ENCODE data around the gene FAM120A.

Gene FAM120A

DNA sequence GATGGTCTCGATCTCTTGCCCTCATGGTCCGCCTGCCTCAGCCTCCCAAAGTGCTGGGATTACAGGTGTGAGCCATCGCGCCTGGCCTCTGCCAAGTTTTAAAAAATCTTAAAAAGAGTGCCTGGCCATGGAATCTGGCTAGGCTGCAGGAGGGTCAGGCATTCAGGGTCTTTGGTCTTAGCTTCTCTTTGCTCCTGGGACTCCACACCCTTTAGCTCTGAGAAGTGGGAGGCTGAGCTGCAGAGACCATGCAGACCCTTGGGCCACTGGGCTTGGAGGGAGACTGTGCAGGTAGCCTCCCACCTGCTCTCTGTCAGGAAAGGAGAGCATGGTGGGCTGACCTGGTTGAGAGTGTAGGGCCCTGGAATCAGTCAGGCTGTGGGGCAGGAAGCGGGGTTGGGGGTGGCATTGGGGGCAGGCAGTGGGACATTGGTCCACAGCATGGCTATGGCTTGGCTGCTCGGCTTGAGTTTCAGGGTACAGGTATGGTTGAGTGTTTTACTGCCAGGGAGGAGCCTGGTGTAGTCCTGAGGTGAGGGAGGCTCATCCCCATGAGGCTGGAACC is 145.7 kb downstream of the FAM120A start:
- no peak for DNase-seq

- DNase-seq, result no peak
Observed at GRCh38 chr9:93597871-93598646, 146.6 kb downstream of the FAM120A start.

GRCh38 chr9:93598647-93599241 is 147.3 kb downstream of the FAM120A start:
- DNase-seq, result no peak

DNA sequence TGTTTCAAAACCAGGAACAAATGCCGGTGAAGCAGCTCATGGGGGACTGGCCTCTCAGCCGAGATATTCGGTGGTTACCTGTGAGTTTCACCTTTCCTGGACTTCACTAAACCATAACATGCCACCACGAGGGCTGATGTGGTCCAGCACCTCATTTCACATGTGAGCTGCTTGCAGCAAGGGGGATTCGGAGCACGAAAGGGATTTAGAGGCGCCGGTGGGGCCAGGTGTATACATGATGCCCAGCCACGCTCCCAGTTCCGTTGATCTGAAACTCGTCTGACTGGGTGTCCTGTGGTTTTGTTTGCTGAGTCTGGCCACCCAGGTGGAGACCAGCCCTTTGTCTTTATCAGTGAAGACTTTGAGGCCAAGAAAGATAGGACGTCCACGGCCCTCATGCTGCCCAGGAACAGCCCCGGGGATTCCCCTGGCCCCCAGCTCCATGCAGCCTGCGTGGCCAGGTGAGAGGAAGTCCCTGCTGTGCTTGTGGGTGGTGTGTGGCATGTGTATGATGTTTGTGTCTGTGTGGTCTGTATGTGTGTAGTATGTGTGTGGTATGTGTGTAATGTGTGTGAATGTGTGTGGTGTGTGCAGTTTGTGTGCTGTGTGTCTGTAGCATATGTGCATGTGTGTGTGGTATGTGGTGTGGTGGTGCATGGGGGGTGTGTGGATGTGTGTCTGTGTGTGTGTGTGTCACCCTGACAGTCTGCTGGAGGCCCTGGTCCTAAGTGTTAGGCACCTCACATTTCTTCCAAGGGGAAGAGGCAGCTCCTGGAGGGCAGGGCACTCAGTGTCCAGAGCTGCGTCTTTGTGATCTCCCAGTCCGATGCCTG is 148.3 kb downstream of the FAM120A start:
- DNase-seq, result no peak

- no peak for DNase-seq
Observed at GRCh38 chr9:93600504-93600903, 149.0 kb downstream of the FAM120A start.

DNA sequence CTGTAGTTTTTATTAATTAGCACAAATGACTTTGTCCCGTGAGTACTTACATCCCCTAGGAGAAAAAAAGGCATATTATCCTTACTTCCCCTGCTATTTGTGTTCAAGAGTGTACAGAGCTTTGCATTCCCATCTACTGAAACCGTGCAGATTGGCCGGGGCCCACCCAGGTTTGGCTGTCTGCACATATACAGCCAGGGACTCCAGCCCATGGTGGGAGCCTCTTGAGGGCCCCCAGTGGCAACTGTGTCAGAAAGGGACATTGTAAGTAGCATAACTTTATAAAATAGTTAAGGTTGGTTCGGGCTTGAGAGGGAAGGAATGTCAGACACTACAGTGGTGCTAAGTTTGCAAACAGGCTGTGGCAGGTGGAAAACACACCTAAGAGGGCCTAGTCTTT is 149.6 kb downstream of the FAM120A start:
- no peak for DNase-seq

DNA sequence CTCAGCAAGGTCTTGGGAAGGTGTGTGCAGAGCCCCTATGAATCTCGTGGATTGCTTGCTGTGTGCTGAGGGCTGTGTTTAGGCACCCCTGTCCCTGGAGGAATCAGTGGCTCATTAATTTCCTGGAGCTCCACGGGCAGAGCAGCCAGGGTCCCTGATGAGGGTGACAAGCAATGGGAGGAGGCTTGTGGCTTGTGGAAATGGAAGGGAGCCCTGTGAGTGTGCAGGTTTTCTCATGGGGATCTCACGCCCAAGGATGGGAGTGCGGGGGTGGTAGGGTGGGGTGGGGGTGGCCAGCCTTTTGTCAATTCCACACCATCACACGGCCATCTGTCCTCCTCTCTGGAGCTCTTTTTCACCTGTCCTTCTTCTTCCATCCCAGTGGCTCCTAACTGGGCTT is 150.2 kb downstream of the FAM120A start:
- no peak for DNase-seq

DNA sequence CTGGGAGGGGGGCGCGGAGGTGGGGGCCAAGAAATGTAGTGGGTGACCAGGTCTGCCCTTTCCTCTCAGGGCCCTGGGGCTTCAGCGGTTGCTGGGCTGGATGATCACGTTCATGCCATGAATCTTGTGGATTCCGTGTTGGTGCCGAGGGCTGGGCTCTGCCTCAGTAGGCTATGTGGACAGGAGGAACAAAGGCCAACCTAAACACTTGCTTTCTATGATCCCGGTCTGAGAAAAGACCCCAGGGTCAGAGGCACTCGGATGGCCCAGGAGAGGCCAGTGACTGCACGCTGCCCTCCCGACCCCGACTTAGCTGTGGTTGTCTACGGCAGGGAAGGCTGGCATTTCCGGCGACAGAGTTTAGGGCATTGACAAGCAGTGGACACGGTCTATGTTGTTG is 151.5 kb downstream of the FAM120A start:
- DNase-seq, result no peak

GRCh38 chr9:93603906-93604326 is 152.4 kb downstream of the FAM120A start:
- no peak for DNase-seq

DNA sequence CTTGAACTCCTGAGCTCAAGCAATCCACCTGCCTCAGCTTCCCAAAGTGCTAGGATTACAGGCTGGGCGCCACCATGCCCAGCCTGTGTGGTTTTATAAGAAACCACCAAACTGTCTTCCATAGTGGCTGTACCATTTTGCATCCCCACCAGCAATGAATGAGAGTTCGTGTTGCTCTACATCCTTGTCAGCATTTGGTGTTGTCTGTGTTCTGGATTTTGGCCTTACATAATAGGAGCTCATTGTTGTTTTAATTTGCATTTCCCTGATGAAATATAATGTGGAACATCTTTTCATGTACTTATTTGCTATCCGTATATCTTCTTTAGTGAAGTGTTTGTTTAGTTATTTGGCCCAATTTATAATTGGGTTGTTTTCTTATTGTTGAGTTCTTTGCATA is 154.7 kb downstream of the FAM120A start:
- no peak for DNase-seq

DNA sequence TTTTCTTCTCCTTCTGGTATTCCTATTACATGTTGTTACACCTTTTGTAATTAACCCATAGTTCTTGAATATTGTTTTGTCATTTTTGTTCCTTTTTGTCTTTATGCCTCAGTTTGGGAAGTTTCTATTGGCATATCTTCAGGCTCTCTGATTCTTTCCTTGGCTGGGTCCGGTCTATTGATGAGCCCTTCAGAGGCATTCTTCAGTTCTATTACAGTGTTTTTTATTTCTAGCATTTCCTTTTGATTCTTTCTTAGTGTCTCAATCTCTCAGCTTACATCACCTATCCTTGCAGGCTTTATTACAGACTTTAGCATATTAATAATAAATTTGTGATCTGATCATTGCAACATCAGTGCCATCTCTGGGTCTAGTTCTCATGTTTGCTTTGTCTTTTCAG is 158.7 kb downstream of the FAM120A start:
- no peak for DNase-seq

DNA sequence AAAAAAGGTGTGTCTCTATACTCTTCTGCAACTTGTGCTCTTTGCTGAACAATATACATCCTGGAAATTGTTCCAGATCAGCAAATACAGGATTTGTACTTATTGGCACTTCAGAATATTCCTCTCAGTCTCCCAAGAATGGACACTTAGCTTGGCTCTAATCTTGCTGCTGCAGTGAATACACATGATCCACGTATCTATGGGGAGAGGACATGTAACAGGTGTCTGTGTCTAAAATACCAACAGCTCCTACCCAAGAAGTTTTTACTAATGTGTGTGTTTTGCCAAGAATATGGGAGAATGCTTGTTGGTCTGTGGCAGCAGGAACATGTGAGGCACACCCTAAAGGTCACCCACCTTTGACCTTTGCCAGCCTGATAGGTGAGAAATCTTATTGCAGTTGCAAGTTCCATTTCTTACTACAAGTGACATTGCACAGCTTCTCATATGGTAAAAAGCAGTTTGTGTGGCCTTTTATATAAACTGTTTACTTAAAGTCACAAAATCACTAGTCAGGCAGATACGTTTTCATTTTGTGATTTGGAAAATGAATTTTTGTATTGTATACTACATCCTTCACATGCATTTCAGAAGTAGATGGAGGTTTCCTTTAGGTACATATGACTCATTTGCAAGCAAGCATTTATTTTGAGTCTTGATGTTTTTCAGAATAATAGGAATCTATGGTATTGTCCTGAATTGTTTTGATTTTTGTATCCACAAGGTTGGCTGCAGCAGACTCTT is 160.7 kb downstream of the FAM120A start:
- no peak for DNase-seq

- no peak for DNase-seq
Observed at GRCh38 chr9:93612796-93613154, 161.3 kb downstream of the FAM120A start.

- DNase-seq, result no peak
Observed at GRCh38 chr9:93613174-93613573, 161.7 kb downstream of the FAM120A start.

- no peak for DNase-seq
Observed at GRCh38 chr9:93613791-93614190, 162.3 kb downstream of the FAM120A start.

DNA sequence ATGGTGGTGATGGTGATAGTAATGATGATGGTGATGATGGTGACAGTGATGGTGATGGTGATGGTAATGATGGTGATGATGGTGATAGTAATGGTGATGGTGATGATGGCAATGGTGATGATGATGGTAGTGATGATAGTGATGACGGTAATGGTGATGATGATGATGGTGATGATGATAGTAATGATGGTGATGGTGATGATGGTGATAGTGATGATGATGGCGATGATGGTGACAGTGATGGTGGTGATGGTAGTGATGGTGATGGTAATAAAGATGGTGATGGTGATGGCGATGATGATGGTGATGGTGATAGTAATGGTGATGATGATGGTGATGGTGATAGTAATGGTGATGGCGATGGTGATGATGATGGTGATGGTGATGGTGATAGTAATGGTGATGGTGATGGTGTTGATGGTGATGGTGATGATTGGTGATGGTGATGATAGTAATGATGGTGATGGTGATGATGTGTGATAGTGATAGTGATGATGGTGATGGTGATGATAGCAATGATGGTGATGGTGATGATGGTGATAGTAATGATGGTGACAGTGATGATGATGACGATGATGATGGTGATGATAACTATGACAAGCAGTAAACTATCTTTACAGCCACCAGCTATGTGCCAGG is 163.5 kb downstream of the FAM120A start:
- no peak for DNase-seq

Data from GF-D8 (cell line).